H9 (cell line): Measurements from ENCODE around the gene U2AF1L4. TPM values are rescaled to one million over a fixed set of nuclear protein-coding genes. Genes with fewer than 3 reads are reported as not detected.

Experiments used
- DNase-seq: peaks from one replicate; pipeline ENCODE4 v3.0.0-alpha.2; 2017
- H2AFZ ChIP-seq: one replicate; pipeline ENCODE4 v1.6.1; 2013; ENCODE audit warnings: mild to moderate bottlenecking, low read length, control low read depth, moderate library complexity
- H2AK5ac ChIP-seq: 2 replicates; pipeline ENCODE4 v1.6.1; 2013; ENCODE audit warnings: low read length, control low read depth, mixed read lengths; ENCODE audit not compliant: insufficient read length
- H2BK120ac ChIP-seq: one replicate; pipeline ENCODE4 v1.6.1; 2013; ENCODE audit warnings: low read depth, mild to moderate bottlenecking, low read length, control low read depth, inconsistent platforms; ENCODE audit not compliant: poor library complexity, severe bottlenecking
- H2BK12ac ChIP-seq: 2 replicates; pipeline ENCODE4 v1.6.1; 2013; ENCODE audit warnings: low read length, control low read depth, mixed read lengths, low read depth; ENCODE audit not compliant: insufficient read length
- H2BK15ac ChIP-seq: 2 replicates; pipeline ENCODE4 v1.6.1; 2013; ENCODE audit warnings: low read depth, low read length, control low read depth
- H2BK20ac ChIP-seq: one replicate; pipeline ENCODE4 v1.6.1; 2013; ENCODE audit warnings: low read depth, mild to moderate bottlenecking, low read length, control low read depth, inconsistent platforms; ENCODE audit not compliant: poor library complexity, severe bottlenecking
- H2BK5ac ChIP-seq: 2 replicates; pipeline ENCODE4 v1.6.1; 2013; ENCODE audit warnings: low read length, control low read depth, mixed read lengths; ENCODE audit not compliant: insufficient read length
- H3K14ac ChIP-seq: 2 replicates; pipeline ENCODE4 v1.6.1; 2013; ENCODE audit warnings: low read length, control low read depth; ENCODE audit not compliant: insufficient read depth
- H3K18ac ChIP-seq: 2 replicates; pipeline ENCODE4 v1.6.1; 2013; ENCODE audit warnings: low read depth, mild to moderate bottlenecking, mixed read lengths, low read length, control low read depth; ENCODE audit not compliant: insufficient read length
- H3K23ac ChIP-seq: 2 replicates; pipeline ENCODE4 v1.6.1; 2013; ENCODE audit warnings: low read length, control low read depth, mixed read lengths, low read depth; ENCODE audit not compliant: insufficient read length
- H3K23me2 ChIP-seq: 2 replicates; pipeline ENCODE4 v1.6.1; 2013; ENCODE audit warnings: low read depth, mild to moderate bottlenecking, mixed read lengths, low read length, control low read depth; ENCODE audit not compliant: insufficient read length, poor library complexity, severe bottlenecking
- H3K27ac ChIP-seq: 2 replicates; pipeline ENCODE4 v1.5.1; 2013; ENCODE audit warnings: low read length, control low read depth, mixed read lengths, low read depth; ENCODE audit not compliant: insufficient read length
- H3K27me3 ChIP-seq: 2 replicates; pipeline ENCODE4 v1.6.1; 2013; ENCODE audit warnings: low read length, control low read depth, inconsistent platforms; ENCODE audit not compliant: insufficient read depth
- H3K4ac ChIP-seq: 2 replicates; pipeline ENCODE4 v1.6.1; 2013; ENCODE audit warnings: low read depth, mild to moderate bottlenecking, control low read depth, inconsistent platforms, low read length, moderate library complexity
- H3K4me1 ChIP-seq: 2 replicates; pipeline ENCODE4 v1.6.1; 2013; ENCODE audit warnings: low read length, control low read depth, inconsistent platforms; ENCODE audit not compliant: insufficient read depth
- H3K4me2 ChIP-seq: 2 replicates; pipeline ENCODE4 v1.6.1; 2013; ENCODE audit warnings: low read length, control low read depth, mixed read lengths; ENCODE audit not compliant: insufficient read length, insufficient read depth
- H3K56ac ChIP-seq: 2 replicates; pipeline ENCODE4 v1.6.1; 2013; ENCODE audit warnings: low read depth, mild to moderate bottlenecking, mixed read lengths, low read length, control low read depth; ENCODE audit not compliant: insufficient read length
- H3K79me1 ChIP-seq: 2 replicates; pipeline ENCODE4 v1.6.1; 2013; ENCODE audit warnings: low read depth, mild to moderate bottlenecking, moderate library complexity, low read length, control low read depth, inconsistent platforms; ENCODE audit not compliant: insufficient read depth, poor library complexity, severe bottlenecking
- H3K79me2 ChIP-seq: 2 replicates; pipeline ENCODE4 v1.6.1; 2013; ENCODE audit warnings: low read length, control low read depth, inconsistent platforms; ENCODE audit not compliant: insufficient read depth
- H3K9ac ChIP-seq: 2 replicates; pipeline ENCODE4 v1.6.1; 2013; ENCODE audit warnings: low read length, control low read depth, mixed read lengths; ENCODE audit not compliant: insufficient read length; ENCODE audit errors: extremely low read depth
- H3K9me3 ChIP-seq: one replicate; pipeline ENCODE4 v1.6.1; 2013; ENCODE audit warnings: low read depth, low read length, inconsistent platforms; ENCODE audit not compliant: control insufficient read depth
- H3T11ph ChIP-seq: one replicate; pipeline ENCODE4 v1.6.1; 2013; ENCODE audit warnings: mild to moderate bottlenecking, low read length, control low read depth, inconsistent platforms
- H4K20me1 ChIP-seq: one replicate; pipeline ENCODE4 v1.6.1; 2013; ENCODE audit not compliant: control insufficient read depth, insufficient read length, insufficient read depth
- H4K5ac ChIP-seq: 2 replicates; pipeline ENCODE4 v1.6.1; 2013; ENCODE audit warnings: low read depth, mild to moderate bottlenecking, mixed read lengths, low read length, control low read depth; ENCODE audit not compliant: insufficient read length
- H4K8ac ChIP-seq: replicated peaks from 2 replicates; pipeline ENCODE4 v1.6.1; 2013; ENCODE audit warnings: low read length, control low read depth, mixed read lengths, low read depth; ENCODE audit not compliant: insufficient read length
- H4K91ac ChIP-seq: 2 replicates; pipeline ENCODE4 v1.6.1; 2013; ENCODE audit warnings: low read depth, mild to moderate bottlenecking, moderate library complexity, mixed read lengths, low read length, control low read depth; ENCODE audit not compliant: insufficient read length
- H3K27ac Mint-ChIP-seq, 3 experiments: 2 replicates in 2 of 3; 3 replicates in 1 of 3; pipeline ENCODE4 v1.8.0; 2020 to 2021; ENCODE audit warnings: mixed read lengths in 3 of 3, mild to moderate bottlenecking in 1 of 3, moderate library complexity in 1 of 3
- H3K27me3 Mint-ChIP-seq: 2 replicates; pipeline ENCODE4 v1.8.0; 2021; ENCODE audit warnings: low read depth, mild to moderate bottlenecking, moderate library complexity, mixed read lengths
- H3K36me3 Mint-ChIP-seq, 3 experiments: 2 replicates in 2 of 3; 3 replicates in 1 of 3; pipeline ENCODE4 v1.8.0; 2020 to 2021; ENCODE audit warnings: low read depth in 3 of 3, mixed read lengths in 3 of 3; ENCODE audit not compliant: insufficient read depth in 1 of 3
- H3K4me1 Mint-ChIP-seq, 2 experiments: 2 replicates each; pipeline ENCODE4 v1.8.0; 2020; ENCODE audit warnings: mixed read lengths in 2 of 2
- H3K4me3 Mint-ChIP-seq, 2 experiments: 2 replicates in 1 of 2; 3 replicates in 1 of 2; pipeline ENCODE4 v1.8.0; 2020 to 2021; ENCODE audit warnings: mild to moderate bottlenecking in 2 of 2, mixed read lengths in 2 of 2, moderate library complexity in 1 of 2
- H3K9me3 Mint-ChIP-seq, 2 experiments: 2 replicates in 1 of 2; 3 replicates in 1 of 2; pipeline ENCODE4 v1.8.0; 2020; ENCODE audit warnings: mild to moderate bottlenecking in 2 of 2, mixed read lengths in 2 of 2, moderate library complexity in 1 of 2
- WGBS: extraction: QIAGEN DNeasy Blood & Tissue Kit; methylation state at CpG from one replicate; pipeline ENCODE4 v1.1.7; 2013; ENCODE audit warnings: missing lambda C conversion rate, low lambda C conversion rate, mixed read lengths; ENCODE audit not compliant: insufficient read length; ENCODE audit errors: extremely low coverage; 5-methylcytosine and 5-hydroxymethylcytosine counted together
- total RNA-seq: library from RNA; stranded (reverse); gene quantifications from 2 replicates; pipeline ENCODE4 v1.2.1, GENCODE V29; 2021
- TF ChIP-seq, protein P1 (sequence below): fragments of 200-600 bp; sonication (generic); conservative IDR thresholded peaks from 3 replicates; pipeline ENCODE4 v1.8.0; 2021; ENCODE audit warnings: antibody characterized with exemption, mild to moderate bottlenecking

U2AF1L4 gene
- total RNA-seq, 1 experiment from 2014 or later = 16.8 TPM

DNA sequence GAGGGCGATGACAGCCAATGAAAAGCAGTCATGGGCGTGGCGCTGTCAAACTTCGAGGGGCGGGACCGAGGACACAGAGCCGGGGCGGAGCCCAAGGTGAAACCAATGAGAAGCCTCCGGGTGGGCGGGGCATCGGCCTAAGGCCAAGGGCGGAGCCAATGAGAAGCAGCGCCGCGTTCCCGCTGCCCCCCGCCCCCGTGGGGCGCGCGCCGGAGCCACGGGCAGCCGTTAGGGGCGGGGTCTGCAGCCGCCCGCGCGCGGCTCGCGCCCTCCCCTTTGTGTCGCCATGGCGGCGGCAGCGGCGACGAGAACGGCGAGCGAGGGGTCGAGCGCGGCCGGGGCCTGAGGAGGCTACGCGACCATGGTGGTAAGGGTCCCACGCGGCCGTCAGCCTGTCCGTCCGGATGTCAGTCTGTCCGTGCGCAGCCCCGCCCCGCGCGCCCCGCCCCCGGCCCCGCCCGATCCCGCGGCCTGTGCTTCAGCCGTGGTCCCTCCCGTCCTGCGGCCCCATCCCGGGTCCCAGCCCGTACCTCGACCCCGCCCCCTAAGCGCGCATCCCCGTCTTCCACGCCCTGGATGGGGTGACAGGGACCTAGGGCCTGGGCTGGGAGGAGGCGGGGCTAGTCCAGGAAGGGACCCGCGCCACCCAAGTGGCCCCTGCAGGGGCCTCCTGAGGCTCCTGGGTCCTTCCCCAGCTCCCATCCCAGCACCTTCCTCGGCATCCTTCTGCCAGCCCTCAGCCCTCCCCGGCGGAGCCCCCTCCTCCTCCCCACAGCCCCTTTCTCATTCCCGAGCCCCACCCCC is 30.3 kb upstream of the U2AF1L4 start, which contains the start of gene ARHGAP33:
Gene ARHGAP33 (plus strand): TSS at position 267 of the 804 bp plus-strand sequence. CDS start 95 bp downstream, at position 362.
- Histone ChIP-seq H2BK15ac (no peak within 1 kb of the TSS), H2BK12ac (no peak within 1 kb of the TSS), H2AK5ac (no peak within 1 kb of the TSS), H4K5ac (no peak within 1 kb of the TSS), H2BK5ac (no peak within 1 kb of the TSS), H4K8ac (no peak within 1 kb of the TSS), H3T11ph (no peak within 1 kb of the TSS), H3K79me2 (no peaks in the 10 kb centered on the region), H2BK20ac (no peak within 1 kb of the TSS), H2BK120ac (no peak within 1 kb of the TSS), H3K14ac (no peak within 1 kb of the TSS), H4K91ac (no peak within 1 kb of the TSS), H3K27me3 (no peaks in the 10 kb centered on the region), H3K4me2 (peak within 1 kb of the TSS; percentile 73), H2AFZ (no peak within 1 kb of the TSS), H3K23ac (no peak within 1 kb of the TSS), H3K4ac (no peak within 1 kb of the TSS), H3K27ac (no peak within 1 kb of the TSS), H3K9ac (no peak within 1 kb of the TSS), H3K18ac (no peak within 1 kb of the TSS), H3K56ac (no peak within 1 kb of the TSS), H3K9me3 (no peaks in the 10 kb centered on the region), H3K4me1 (peaks cover 5% of the 10 kb centered on the region; the same call in 1 of the 2 replicates), H3K23me2 (peaks cover 5% of the 10 kb centered on the region), H3K79me1 (no peaks in the 10 kb centered on the region), H4K20me1 (no peaks in the 10 kb centered on the region)
- TF ChIP-seq, protein P1, sequence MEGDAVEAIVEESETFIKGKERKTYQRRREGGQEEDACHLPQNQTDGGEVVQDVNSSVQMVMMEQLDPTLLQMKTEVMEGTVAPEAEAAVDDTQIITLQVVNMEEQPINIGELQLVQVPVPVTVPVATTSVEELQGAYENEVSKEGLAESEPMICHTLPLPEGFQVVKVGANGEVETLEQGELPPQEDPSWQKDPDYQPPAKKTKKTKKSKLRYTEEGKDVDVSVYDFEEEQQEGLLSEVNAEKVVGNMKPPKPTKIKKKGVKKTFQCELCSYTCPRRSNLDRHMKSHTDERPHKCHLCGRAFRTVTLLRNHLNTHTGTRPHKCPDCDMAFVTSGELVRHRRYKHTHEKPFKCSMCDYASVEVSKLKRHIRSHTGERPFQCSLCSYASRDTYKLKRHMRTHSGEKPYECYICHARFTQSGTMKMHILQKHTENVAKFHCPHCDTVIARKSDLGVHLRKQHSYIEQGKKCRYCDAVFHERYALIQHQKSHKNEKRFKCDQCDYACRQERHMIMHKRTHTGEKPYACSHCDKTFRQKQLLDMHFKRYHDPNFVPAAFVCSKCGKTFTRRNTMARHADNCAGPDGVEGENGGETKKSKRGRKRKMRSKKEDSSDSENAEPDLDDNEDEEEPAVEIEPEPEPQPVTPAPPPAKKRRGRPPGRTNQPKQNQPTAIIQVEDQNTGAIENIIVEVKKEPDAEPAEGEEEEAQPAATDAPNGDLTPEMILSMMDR = no peak
- peak within 1 kb of the TSS; percentile 65 to 88 for H3K4me3 Mint-ChIP-seq
- peaks cover 42% of the 10 kb centered on the region for H3K27me3 Mint-ChIP-seq
- peaks cover 25 to 29% of the 10 kb centered on the region in 2 experiments for H3K4me1 Mint-ChIP-seq
- H3K9me3 Mint-ChIP-seq = no peaks in the 10 kb centered on the region; a peak in 1 of 5 replicates
- peak; percentile 96 for DNase-seq
- H3K27ac Mint-ChIP-seq = peak within 1 kb of the TSS in 1 of 3 experiments; percentile 88; a peak in 1 of 7 replicates
- H3K36me3 Mint-ChIP-seq = peaks cover 0 to 4% (median 0%) of the 10 kb centered on the region in 3 experiments; a peak in 2 of 7 replicates
- WGBS = no CpG with 5 or more reads among the region's 82 CpGs
